ENCODE data around the gene MOSMO. TPM values are rescaled to one million over a fixed set of nuclear protein-coding genes. Genes with fewer than 3 reads are reported as not detected.

MOSMO gene
- total RNA-seq, 1 experiment from 2014 or later = 27.6 TPM

- Histone ChIP-seq H3K9me2 (ENCODE audit: insufficient read depth) (no peaks in the 10 kb centered on the region), H3K4me2 (ENCODE audit: low read length) (no peak overlapping the region), H4K20me1 (ENCODE audit: insufficient read depth) (no peaks in the 10 kb centered on the region), H3K36me3 (ENCODE audit: control insufficient read depth in 1 of 2, insufficient read depth in 2 of 2, low read length in 2 of 2) (no peaks in the 10 kb centered on the region), H3K27me3 (ENCODE audit: insufficient read depth, low read length) (no peaks in the 10 kb centered on the region), H3K9ac (ENCODE audit: low read length) (0 out of 2 replicates have a peak overlapping the region, but pooled peaks have one; percentile 2), H3K4me3 (replicated peaks in 1 of 2; ENCODE audit: low read depth in 1 of 2, low read length in 2 of 2) (no peak overlapping the region), H3K27ac (ENCODE audit: low read depth, low read length) (peak overlapping the region; percentile 72; the same call in 1 of the 2 replicates), H3K79me2 (ENCODE audit: insufficient read depth, low read length) (peaks cover 95% of the 10 kb centered on the region), H2AFZ (ENCODE audit: low read depth, low read length, poor library complexity, severe bottlenecking) (no peak overlapping the region), H3K4me1 (ENCODE audit: control insufficient read depth in 1 of 2, insufficient read depth in 2 of 2, low read length in 2 of 2) (peaks cover 57 to 61% of the 10 kb centered on the region in 2 experiments), H3K9me3 (ENCODE audit: control insufficient read depth in 1 of 2, insufficient read depth in 1 of 2, low read depth in 1 of 2, low read length in 2 of 2) (no peaks in the 10 kb centered on the region)
- ChIA-PET POLR2A (no interaction called here), CTCF (interaction anchor here (1.3 kb wide), 1 partner anchor 46 kb away, joined by 3 read pairs; no protein-coding TSS in a partner anchor), RAD21 (ENCODE audit: low non-redundant PET in 1 of 2, low total read pairs in 2 of 2, uncharacterized antibody in 2 of 2, unreplicated experiment in 2 of 2) (no interaction called here)
- DNase-seq (ENCODE audit: low read depth, low spot score) = no peak
- TF ChIP-seq SP1 (IDR thresholded peaks at IDR 0.05; ENCODE audit: low read depth) (no peak), CTCF (IDR thresholded peaks at IDR 0.05 in 2 of 3, conservative IDR thresholded peaks at IDR 0.05 in 1 of 3; ENCODE audit: borderline replicate concordance in 1 of 3, insufficient read depth in 1 of 3, low read depth in 2 of 3, low read length in 2 of 3) (no peak), JUND (IDR thresholded peaks at IDR 0.05) (no peak), SRF (IDR thresholded peaks at IDR 0.05; ENCODE audit: low read depth) (no peak), POLR2AphosphoS5 (IDR thresholded peaks at IDR 0.05; ENCODE audit: low read depth, low read length) (no peak), POLR2A (IDR thresholded peaks at IDR 0.05; ENCODE audit: borderline replicate concordance, extremely low read depth, insufficient read depth, insufficient read length) (no peak), ELF1 (IDR thresholded peaks at IDR 0.05; ENCODE audit: borderline replicate concordance, low read depth) (no peak), EZH2 (IDR thresholded peaks at IDR 0.05) (no peak), FOSL1 (IDR thresholded peaks at IDR 0.05; ENCODE audit: low read depth) (no peak), YY1 (IDR thresholded peaks at IDR 0.05; ENCODE audit: extremely low read depth, insufficient replicate concordance, low read depth, low read length) (no peak), EZH2phosphoT487 (IDR thresholded peaks at IDR 0.05; ENCODE audit: borderline replicate concordance) (no peak)
- TF ChIP-seq, protein P1, sequence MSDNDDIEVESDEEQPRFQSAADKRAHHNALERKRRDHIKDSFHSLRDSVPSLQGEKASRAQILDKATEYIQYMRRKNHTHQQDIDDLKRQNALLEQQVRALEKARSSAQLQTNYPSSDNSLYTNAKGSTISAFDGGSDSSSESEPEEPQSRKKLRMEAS (IDR thresholded peaks at IDR 0.05) = no peak
- TF ChIP-seq, protein P2, sequence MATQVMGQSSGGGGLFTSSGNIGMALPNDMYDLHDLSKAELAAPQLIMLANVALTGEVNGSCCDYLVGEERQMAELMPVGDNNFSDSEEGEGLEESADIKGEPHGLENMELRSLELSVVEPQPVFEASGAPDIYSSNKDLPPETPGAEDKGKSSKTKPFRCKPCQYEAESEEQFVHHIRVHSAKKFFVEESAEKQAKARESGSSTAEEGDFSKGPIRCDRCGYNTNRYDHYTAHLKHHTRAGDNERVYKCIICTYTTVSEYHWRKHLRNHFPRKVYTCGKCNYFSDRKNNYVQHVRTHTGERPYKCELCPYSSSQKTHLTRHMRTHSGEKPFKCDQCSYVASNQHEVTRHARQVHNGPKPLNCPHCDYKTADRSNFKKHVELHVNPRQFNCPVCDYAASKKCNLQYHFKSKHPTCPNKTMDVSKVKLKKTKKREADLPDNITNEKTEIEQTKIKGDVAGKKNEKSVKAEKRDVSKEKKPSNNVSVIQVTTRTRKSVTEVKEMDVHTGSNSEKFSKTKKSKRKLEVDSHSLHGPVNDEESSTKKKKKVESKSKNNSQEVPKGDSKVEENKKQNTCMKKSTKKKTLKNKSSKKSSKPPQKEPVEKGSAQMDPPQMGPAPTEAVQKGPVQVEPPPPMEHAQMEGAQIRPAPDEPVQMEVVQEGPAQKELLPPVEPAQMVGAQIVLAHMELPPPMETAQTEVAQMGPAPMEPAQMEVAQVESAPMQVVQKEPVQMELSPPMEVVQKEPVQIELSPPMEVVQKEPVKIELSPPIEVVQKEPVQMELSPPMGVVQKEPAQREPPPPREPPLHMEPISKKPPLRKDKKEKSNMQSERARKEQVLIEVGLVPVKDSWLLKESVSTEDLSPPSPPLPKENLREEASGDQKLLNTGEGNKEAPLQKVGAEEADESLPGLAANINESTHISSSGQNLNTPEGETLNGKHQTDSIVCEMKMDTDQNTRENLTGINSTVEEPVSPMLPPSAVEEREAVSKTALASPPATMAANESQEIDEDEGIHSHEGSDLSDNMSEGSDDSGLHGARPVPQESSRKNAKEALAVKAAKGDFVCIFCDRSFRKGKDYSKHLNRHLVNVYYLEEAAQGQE (IDR thresholded peaks at IDR 0.05; ENCODE audit: low read depth) = no peak
- TF ChIP-seq, protein P3, sequence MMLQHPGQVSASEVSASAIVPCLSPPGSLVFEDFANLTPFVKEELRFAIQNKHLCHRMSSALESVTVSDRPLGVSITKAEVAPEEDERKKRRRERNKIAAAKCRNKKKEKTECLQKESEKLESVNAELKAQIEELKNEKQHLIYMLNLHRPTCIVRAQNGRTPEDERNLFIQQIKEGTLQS (IDR thresholded peaks at IDR 0.05) = no peak
- no TSS peak for BruUV-seq (replicated peaks)
- intact Hi-C loops (cut with micrococcal nuclease) = no loop called here
- ATAC-seq = no peak
Observed at GRCh38 chr16:22031483-22032083, 23.7 kb downstream of the MOSMO start.
